IMR-90 (cell line): Measurements from ENCODE around the gene KLHL25. TPM values are rescaled to one million over a fixed set of nuclear protein-coding genes. Genes with fewer than 3 reads are reported as not detected.

ENCODE experiments used
- ATAC-seq: fragments of 200-7000 bp; cut with Tn5 transposase; 2 replicates; pipeline ENCODE4 v1.9.1; 2020; ENCODE audit warnings: low read depth, mild to moderate bottlenecking, moderate library complexity
- BruUV-seq: library from RNA; stranded (reverse); fragments of 400-500 nt; replicated peaks from 2 replicates; lab custom pipeline; 2021; lab: Mats Ljungman, UMichigan
- CTCF ChIA-PET: fragments of 300-600 bp; formaldehyde crosslinking; extraction: SDS; loops from one replicate; lab custom pipeline; 2021; ENCODE audit warnings: antibody characterized with exemption; lab: Yijun Ruan, JAX
- POLR2A ChIA-PET: fragments of 300-600 bp; sonication (Branson Sonifier 250); formaldehyde crosslinking; loops from one replicate; lab custom pipeline; 2022; ENCODE audit warnings: antibody characterized with exemption; ENCODE audit not compliant: unreplicated experiment; lab: Charles Lee
- DNase-seq: peaks from one replicate; pipeline ENCODE4 v3.0.0; 2013
- H2AFZ ChIP-seq: replicated peaks from 2 replicates; pipeline ENCODE3; 2013; ENCODE audit warnings: low read length, mild to moderate bottlenecking; ENCODE audit not compliant: poor library complexity
- H2AK5ac ChIP-seq: 2 replicates; pipeline ENCODE4 v1.6.1; 2013; ENCODE audit warnings: low read depth, low read length, inconsistent platforms
- H2AK9ac ChIP-seq: replicated peaks from 2 replicates; pipeline ENCODE3; 2013; ENCODE audit warnings: mild to moderate bottlenecking, low read depth, low read length, moderate library complexity; ENCODE audit not compliant: poor library complexity
- H2BK120ac ChIP-seq: 2 replicates; pipeline ENCODE4 v1.6.1; 2013; ENCODE audit warnings: low read depth, low read length, inconsistent platforms
- H2BK15ac ChIP-seq: 3 replicates; pipeline ENCODE4 v1.6.1; 2013; ENCODE audit warnings: low read depth, low read length, inconsistent platforms
- H2BK20ac ChIP-seq: 2 replicates; pipeline ENCODE4 v1.6.1; 2013; ENCODE audit warnings: low read depth, mild to moderate bottlenecking, inconsistent platforms, low read length, moderate library complexity
- H2BK5ac ChIP-seq: 2 replicates; pipeline ENCODE4 v1.6.1; 2013; ENCODE audit warnings: mild to moderate bottlenecking, low read depth, low read length, inconsistent platforms; ENCODE audit not compliant: poor library complexity, severe bottlenecking
- H3K14ac ChIP-seq: replicated peaks from 2 replicates; pipeline ENCODE4 v1.6.1; 2013; ENCODE audit warnings: low read depth, low read length, inconsistent platforms
- H3K18ac ChIP-seq: 2 replicates; pipeline ENCODE4 v1.6.1; 2013; ENCODE audit warnings: low read depth, low read length, control low read depth
- H3K23ac ChIP-seq: 2 replicates; pipeline ENCODE4 v1.6.1; 2013; ENCODE audit warnings: low read depth, low read length, inconsistent platforms
- H3K27ac ChIP-seq: 2 replicates; pipeline ENCODE4 v1.5.1; 2013; ENCODE audit warnings: mild to moderate bottlenecking, control low read depth, low read length; ENCODE audit not compliant: insufficient read depth
- H3K27me3 ChIP-seq: 2 replicates; pipeline ENCODE4 v1.6.1; 2013; ENCODE audit warnings: low read length; ENCODE audit not compliant: control insufficient read depth, insufficient read depth
- H3K36me3 ChIP-seq: 2 replicates; pipeline ENCODE4 v1.6.1; 2013; ENCODE audit warnings: low read length, mixed read lengths; ENCODE audit not compliant: control insufficient read depth, insufficient read depth
- H3K4ac ChIP-seq: 2 replicates; pipeline ENCODE4 v1.6.1; 2013; ENCODE audit warnings: low read depth, low read length, inconsistent platforms
- H3K4me1 ChIP-seq: 2 replicates; pipeline ENCODE4 v1.6.1; 2013; ENCODE audit warnings: low read length, mixed read lengths; ENCODE audit not compliant: control insufficient read depth, insufficient read depth
- H3K4me2 ChIP-seq: 2 replicates; pipeline ENCODE4 v1.6.1; 2013; ENCODE audit warnings: low read depth, mild to moderate bottlenecking, control low read depth, low read length, moderate library complexity
- H3K4me3 ChIP-seq: 2 replicates; pipeline ENCODE4 v1.5.1; 2013; ENCODE audit warnings: low read depth, mild to moderate bottlenecking, control low read depth, low read length, moderate library complexity; ENCODE audit not compliant: insufficient read depth
- H3K56ac ChIP-seq: 2 replicates; pipeline ENCODE4 v1.6.1; 2013; ENCODE audit warnings: low read length, inconsistent platforms; ENCODE audit not compliant: insufficient read depth; ENCODE audit errors: extremely low read depth
- H3K79me1 ChIP-seq, 2 experiments: 2 replicates each; pipeline ENCODE4 v1.6.1; 2013; ENCODE audit warnings: low read length in 2 of 2, inconsistent platforms in 1 of 2, low read depth in 1 of 2
- H3K9ac ChIP-seq: 2 replicates; pipeline ENCODE4 v1.6.1; 2013; ENCODE audit warnings: low read depth, low read length, control low read depth
- H3K9me1 ChIP-seq: 2 replicates; pipeline ENCODE4 v1.6.1; 2013; ENCODE audit warnings: low read length, inconsistent platforms; ENCODE audit not compliant: insufficient read depth
- H3K9me3 ChIP-seq: 2 replicates; pipeline ENCODE4 v1.6.1; 2013; ENCODE audit warnings: low read length; ENCODE audit not compliant: control insufficient read depth, insufficient read depth
- H4K20me1 ChIP-seq: 2 replicates; pipeline ENCODE4 v1.6.1; 2013; ENCODE audit warnings: low read length, inconsistent platforms; ENCODE audit not compliant: insufficient read depth
- H4K5ac ChIP-seq: 2 replicates; pipeline ENCODE4 v1.6.1; 2013; ENCODE audit warnings: mild to moderate bottlenecking, low read depth, low read length, control low read depth
- H4K8ac ChIP-seq, 2 experiments: 2 replicates each; pipeline ENCODE4 v1.6.1; 2013; ENCODE audit warnings: low read depth in 2 of 2, low read length in 2 of 2, control low read depth in 1 of 2, inconsistent platforms in 1 of 2
- H4K91ac ChIP-seq: 2 replicates; pipeline ENCODE4 v1.6.1; 2013; ENCODE audit warnings: low read depth, low read length, inconsistent platforms; ENCODE audit not compliant: insufficient read depth
- BHLHE40 ChIP-seq: fragments of 150-350 bp; IDR thresholded peaks from 2 replicates; pipeline ENCODE4 v1.6.1; 2016; ENCODE audit warnings: mild to moderate bottlenecking, low read depth, low read length
- CEBPB ChIP-seq: IDR thresholded peaks from 2 replicates; pipeline ENCODE4 v1.6.1; 2012; ENCODE audit warnings: low read depth, low read length, improper control_type of control experiment
- CHD1 ChIP-seq: IDR thresholded peaks from 2 replicates; pipeline ENCODE4 v1.6.1; 2012; ENCODE audit warnings: low read depth, low read length, improper control_type of control experiment
- CTCF ChIP-seq: conservative IDR thresholded peaks from 2 replicates; pipeline ENCODE4 v1.5.1; 2012; ENCODE audit warnings: mild to moderate bottlenecking, low read depth, low read length, improper control_type of control experiment
- FOS ChIP-seq: fragments of 150-350 bp; IDR thresholded peaks from 2 replicates; pipeline ENCODE4 v1.6.1; 2016; ENCODE audit warnings: low read depth, low read length
- MAFK ChIP-seq: IDR thresholded peaks from 2 replicates; pipeline ENCODE4 v1.6.1; 2012; ENCODE audit warnings: low read depth, low read length, improper control_type of control experiment
- MAZ ChIP-seq: IDR thresholded peaks from 2 replicates; pipeline ENCODE4 v1.6.1; 2012; ENCODE audit warnings: low read depth, mild to moderate bottlenecking, low read length, improper control_type of control experiment, moderate library complexity, borderline replicate concordance
- MXI1 ChIP-seq: IDR thresholded peaks from 2 replicates; pipeline ENCODE4 v1.6.1; 2012; ENCODE audit warnings: low read depth, mild to moderate bottlenecking, low read length, moderate library complexity, borderline replicate concordance
- NFE2L2 ChIP-seq: fragments of 150-350 bp; IDR thresholded peaks from 2 replicates; pipeline ENCODE4 v1.6.1; 2016; ENCODE audit warnings: low read depth, mild to moderate bottlenecking, low read length
- POLR2A ChIP-seq: IDR thresholded peaks from 2 replicates; pipeline ENCODE4 v1.6.1; 2012; ENCODE audit warnings: mild to moderate bottlenecking, low read depth, low read length
- RAD21 ChIP-seq: IDR thresholded peaks from 2 replicates; pipeline ENCODE4 v1.6.1; 2012; ENCODE audit warnings: low read length, improper control_type of control experiment
- RCOR1 ChIP-seq: IDR thresholded peaks from 2 replicates; pipeline ENCODE4 v1.6.1; 2012; ENCODE audit warnings: mild to moderate bottlenecking, low read length, improper control_type of control experiment; ENCODE audit not compliant: insufficient replicate concordance
- RFX5 ChIP-seq: IDR thresholded peaks from 2 replicates; pipeline ENCODE4 v1.8.0; 2012; ENCODE audit warnings: low read depth, mild to moderate bottlenecking, low read length, moderate library complexity
- SMC3 ChIP-seq: fragments of 150-350 bp; IDR thresholded peaks from 2 replicates; pipeline ENCODE4 v1.6.1; 2016; ENCODE audit warnings: low read depth, mild to moderate bottlenecking, antibody characterized with exemption, low read length, moderate library complexity
- WGBS, 2 experiments: methylation state at CpG; one replicate each; pipeline versions ENCODE4 v1.1.5 to v1.1.7; 2013; ENCODE audit warnings: missing lambda C conversion rate in 2 of 2; ENCODE audit not compliant: insufficient read length in 1 of 2; ENCODE audit errors: extremely low coverage in 2 of 2; 5-methylcytosine and 5-hydroxymethylcytosine counted together
- dilution Hi-C: fragments of 300-500 bp; cut with HindIII; formaldehyde crosslinking; loops from one replicate; pipeline ENCODE4 v1.14.3; 2018; ENCODE audit warnings: low sequenced_read_pairs; ENCODE audit not compliant: unreplicated experiment
- in situ Hi-C: fragments of 300-500 bp; cut with MboI; formaldehyde crosslinking; loops from 3 replicates; pipeline ENCODE4 v1.14.3; 2019; ENCODE audit warnings: low sequenced_read_pairs, inconsistent platforms, mixed read lengths
- intact Hi-C: fragments of 100-400 bp; cut with micrococcal nuclease; formaldehyde crosslinking; loops from 2 replicates; pipeline ENCODE4 v1.10.0; 2022
- polyA plus RNA-seq, 3 experiments: library from polyadenylated mRNA; depleted of rRNA; stranded (reverse); fragments of >200 nt; gene quantifications; 2 replicates each; pipeline ENCODE4 v1.2.3, GENCODE V29; 2012; ENCODE audit warnings: low replicate concordance in 1 of 3
- total RNA-seq: library from RNA; depleted of rRNA; stranded (reverse); fragments of >200 nt; gene quantifications from 2 replicates; pipeline ENCODE4 v1.2.3, GENCODE V29; 2012
- TF ChIP-seq, protein P1 (sequence below): fragments of 150-350 bp; IDR thresholded peaks from 2 replicates; pipeline ENCODE4 v1.6.1; 2017; ENCODE audit warnings: mild to moderate bottlenecking, antibody characterized with exemption, low read length, low read depth
- TF ChIP-seq, protein P2 (sequence below): fragments of 150-350 bp; IDR thresholded peaks from 2 replicates; pipeline ENCODE4 v1.6.1; 2016; ENCODE audit warnings: low read depth, mild to moderate bottlenecking, low read length, moderate library complexity, borderline replicate concordance

Gene KLHL25
- total and polyA plus RNA-seq, 2 of the 4 experiments (the other 2 are of a cell fraction), result 2.7 to 5.6 TPM

DNA sequence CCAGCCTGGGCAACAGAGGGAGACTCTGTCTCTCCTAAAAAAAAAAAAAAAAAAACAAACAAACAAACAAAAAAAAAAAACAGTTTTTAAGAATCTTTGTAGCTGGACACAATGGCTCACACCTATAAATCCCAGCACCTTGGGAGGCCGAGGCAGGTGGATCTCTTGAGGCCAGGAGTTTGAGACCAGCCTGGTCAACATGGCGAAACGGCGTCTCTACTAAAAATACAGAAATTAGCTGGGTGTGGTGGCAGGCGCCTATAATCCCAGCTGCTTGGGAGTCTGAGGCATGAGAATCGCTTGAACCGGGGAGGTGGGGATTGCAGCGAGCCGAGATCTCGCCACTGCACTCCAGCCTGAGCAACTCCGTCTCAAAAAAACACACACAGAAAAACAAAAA is 53.1 kb downstream of the KLHL25 start:
- Histone ChIP-seq H3K14ac (no peak overlapping the region), H4K20me1 (no peaks in the 10 kb centered on the region; the same call in 1 of the 2 replicates), H2BK120ac (no peak overlapping the region), H3K4ac (no peak overlapping the region), H4K8ac (no peak overlapping the region), H2AFZ (no peak overlapping the region), H3K79me1 (peaks cover 0 to 5% of the 10 kb centered on the region in 2 experiments; a peak in 1 of 4 replicates), H3K27ac (no peak overlapping the region), H2BK20ac (no peak overlapping the region), H3K9me1 (no peaks in the 10 kb centered on the region; the same call in 1 of the 2 replicates), H3K9ac (no peak overlapping the region), H3K18ac (no peak overlapping the region), H3K36me3 (peaks cover 35% of the 10 kb centered on the region), H2AK9ac (no peak overlapping the region), H3K27me3 (no peaks in the 10 kb centered on the region), H2BK5ac (no peak overlapping the region), H3K4me1 (peaks cover 4% of the 10 kb centered on the region; the same call in 1 of the 2 replicates), H4K91ac (no peak overlapping the region), H3K4me2 (no peak overlapping the region), H3K23ac (no peak overlapping the region), H2BK15ac (no peak overlapping the region), H3K56ac (no peak overlapping the region), H3K9me3 (no peaks in the 10 kb centered on the region), H3K4me3 (no peak overlapping the region), H2AK5ac (no peak overlapping the region), H4K5ac (no peak overlapping the region)
- dilution Hi-C loops, result no loop called here
- BruUV-seq, result no TSS peak
- no peak for DNase-seq
- intact Hi-C loops, result loop anchor here (5.0 kb wide), 1 partner anchor 51 kb away; the partner anchor contains the start of gene KLHL25
- in situ Hi-C loops, result no loop called here
- ATAC-seq, result no peak
- CTCF ChIA-PET, result no interaction called here
- POLR2A ChIA-PET, result no interaction called here
- TF ChIP-seq MAZ (no peak), MAFK (no peak), CHD1 (no peak), NFE2L2 (no peak), BHLHE40 (no peak), POLR2A (no peak), RAD21 (no peak), CTCF (no peak), RCOR1 (no peak), RFX5 (no peak), SMC3 (no peak), MXI1 (no peak), CEBPB (no peak), FOS (no peak)
- TF ChIP-seq, protein P1, sequence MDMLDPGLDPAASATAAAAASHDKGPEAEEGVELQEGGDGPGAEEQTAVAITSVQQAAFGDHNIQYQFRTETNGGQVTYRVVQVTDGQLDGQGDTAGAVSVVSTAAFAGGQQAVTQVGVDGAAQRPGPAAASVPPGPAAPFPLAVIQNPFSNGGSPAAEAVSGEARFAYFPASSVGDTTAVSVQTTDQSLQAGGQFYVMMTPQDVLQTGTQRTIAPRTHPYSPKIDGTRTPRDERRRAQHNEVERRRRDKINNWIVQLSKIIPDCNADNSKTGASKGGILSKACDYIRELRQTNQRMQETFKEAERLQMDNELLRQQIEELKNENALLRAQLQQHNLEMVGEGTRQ, result no peak
- TF ChIP-seq, protein P2, sequence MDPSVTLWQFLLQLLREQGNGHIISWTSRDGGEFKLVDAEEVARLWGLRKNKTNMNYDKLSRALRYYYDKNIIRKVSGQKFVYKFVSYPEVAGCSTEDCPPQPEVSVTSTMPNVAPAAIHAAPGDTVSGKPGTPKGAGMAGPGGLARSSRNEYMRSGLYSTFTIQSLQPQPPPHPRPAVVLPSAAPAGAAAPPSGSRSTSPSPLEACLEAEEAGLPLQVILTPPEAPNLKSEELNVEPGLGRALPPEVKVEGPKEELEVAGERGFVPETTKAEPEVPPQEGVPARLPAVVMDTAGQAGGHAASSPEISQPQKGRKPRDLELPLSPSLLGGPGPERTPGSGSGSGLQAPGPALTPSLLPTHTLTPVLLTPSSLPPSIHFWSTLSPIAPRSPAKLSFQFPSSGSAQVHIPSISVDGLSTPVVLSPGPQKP, result no peak
- 88% methylated on average over 4 of the region's 11 CpGs; no CpG with 5 or more reads in 1 of the 2 experiments for WGBS, 2 experiments
